GM12801 (cell line): Measurements from ENCODE around the gene RGS6.

Experiments used
- TF ChIP-seq, protein P1 (sequence below): IDR thresholded peaks from one replicate; pipeline ENCODE4 v1.5.1; 2011; ENCODE audit warnings: control low read depth; ENCODE audit not compliant: insufficient read length; ENCODE audit errors: extremely low read depth

Gene RGS6

DNA sequence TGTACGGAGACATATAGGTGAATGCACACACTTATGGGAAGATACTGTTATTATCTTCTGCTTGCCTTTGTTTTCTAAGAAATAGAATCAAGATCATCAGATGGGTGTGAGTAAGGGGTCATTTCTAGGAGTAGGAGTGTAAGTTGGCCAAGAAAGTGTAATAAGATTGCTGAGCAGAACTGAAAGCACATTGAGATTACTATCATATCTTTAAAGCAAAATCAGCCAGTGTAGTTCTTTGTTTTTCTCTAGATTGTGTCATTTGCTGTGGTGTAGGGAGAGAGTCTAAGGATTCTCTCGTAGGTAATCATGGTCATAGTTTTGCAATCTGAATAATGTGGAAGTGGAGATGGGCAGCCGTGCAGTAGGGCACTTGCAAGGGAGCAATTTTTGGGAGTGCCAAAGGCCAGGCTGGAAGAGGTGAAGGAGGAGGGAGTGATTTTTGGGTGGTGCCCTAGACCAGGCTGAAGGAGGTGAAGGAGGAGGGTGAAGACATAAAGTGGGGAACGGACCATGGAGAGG, 131.6 kb downstream of the RGS6 start:
- TF ChIP-seq, protein P1, sequence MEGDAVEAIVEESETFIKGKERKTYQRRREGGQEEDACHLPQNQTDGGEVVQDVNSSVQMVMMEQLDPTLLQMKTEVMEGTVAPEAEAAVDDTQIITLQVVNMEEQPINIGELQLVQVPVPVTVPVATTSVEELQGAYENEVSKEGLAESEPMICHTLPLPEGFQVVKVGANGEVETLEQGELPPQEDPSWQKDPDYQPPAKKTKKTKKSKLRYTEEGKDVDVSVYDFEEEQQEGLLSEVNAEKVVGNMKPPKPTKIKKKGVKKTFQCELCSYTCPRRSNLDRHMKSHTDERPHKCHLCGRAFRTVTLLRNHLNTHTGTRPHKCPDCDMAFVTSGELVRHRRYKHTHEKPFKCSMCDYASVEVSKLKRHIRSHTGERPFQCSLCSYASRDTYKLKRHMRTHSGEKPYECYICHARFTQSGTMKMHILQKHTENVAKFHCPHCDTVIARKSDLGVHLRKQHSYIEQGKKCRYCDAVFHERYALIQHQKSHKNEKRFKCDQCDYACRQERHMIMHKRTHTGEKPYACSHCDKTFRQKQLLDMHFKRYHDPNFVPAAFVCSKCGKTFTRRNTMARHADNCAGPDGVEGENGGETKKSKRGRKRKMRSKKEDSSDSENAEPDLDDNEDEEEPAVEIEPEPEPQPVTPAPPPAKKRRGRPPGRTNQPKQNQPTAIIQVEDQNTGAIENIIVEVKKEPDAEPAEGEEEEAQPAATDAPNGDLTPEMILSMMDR: no peak

DNA sequence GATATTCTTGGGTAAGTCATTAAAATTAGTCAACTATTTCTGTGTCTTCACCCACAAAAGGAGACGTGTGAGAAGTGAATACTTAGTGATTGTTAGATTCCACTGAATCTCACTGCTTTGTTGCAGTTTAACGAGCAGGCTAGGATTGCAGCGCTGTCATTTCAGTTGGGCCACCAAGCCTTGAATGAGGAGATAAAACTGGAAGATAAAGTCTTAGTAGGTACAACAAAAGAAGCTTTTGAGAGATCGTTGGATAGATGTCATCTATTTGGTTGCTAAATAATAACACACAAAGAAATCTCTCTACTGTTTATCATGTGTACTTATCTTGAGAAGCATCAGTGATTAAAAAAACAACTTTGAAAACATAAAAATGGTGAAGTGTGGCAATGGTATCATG, 132.3 kb downstream of the RGS6 start:
- TF ChIP-seq, protein P1: no peak

DNA sequence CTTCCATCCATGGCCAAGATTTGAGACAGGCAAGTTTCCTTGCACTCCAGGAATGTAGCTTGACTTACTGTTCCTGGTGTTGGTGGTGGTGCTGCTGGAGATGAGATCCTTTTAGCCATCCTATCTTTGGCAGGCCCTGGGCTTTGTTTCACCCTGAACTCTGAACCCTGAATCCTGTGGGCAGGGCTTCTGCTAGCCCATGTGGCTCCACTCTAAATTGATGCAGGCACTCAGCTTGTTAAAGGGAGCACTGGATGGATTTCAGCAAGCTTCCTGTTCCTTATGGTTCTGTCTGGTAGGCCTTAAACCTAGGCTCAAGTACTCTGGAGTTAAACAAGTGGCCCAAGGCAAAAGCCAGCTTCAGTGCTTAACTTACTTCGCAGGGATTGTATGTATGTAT, 138.2 kb downstream of the RGS6 start:
- TF ChIP-seq, protein P1: no peak

DNA sequence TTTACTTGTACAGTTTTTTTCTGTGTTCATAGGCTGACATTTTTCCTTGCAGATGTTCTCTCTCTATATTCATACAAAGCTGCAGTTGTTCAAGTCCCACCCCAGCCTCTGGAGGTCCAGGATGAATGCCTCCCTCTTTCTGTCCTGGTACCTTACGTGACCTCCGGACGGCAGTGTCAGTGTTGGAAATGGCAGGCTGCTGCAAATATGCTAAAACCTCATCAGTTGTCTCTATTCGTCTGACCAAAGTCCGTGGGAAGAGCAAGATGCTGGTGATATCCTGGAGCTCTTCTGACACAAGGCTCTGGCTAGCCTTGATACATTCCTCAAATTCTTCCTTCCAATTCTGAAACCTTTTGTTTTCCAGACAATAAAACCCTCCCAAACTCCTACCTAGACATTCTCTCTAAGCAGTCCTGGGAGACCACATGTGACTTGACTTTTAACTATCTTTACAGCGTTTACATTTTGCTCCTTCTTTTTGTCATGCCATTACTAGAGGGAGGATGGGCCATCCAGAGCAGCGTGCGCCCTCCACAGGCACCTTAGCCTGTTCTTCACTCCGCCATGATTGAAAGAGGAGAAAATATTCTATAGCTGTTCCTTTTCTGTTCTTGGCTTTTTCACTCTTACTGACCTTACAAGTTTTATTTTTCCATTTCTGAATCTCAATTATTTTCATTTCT, 143.6 kb downstream of the RGS6 start:
- TF ChIP-seq, protein P1: no peak

DNA sequence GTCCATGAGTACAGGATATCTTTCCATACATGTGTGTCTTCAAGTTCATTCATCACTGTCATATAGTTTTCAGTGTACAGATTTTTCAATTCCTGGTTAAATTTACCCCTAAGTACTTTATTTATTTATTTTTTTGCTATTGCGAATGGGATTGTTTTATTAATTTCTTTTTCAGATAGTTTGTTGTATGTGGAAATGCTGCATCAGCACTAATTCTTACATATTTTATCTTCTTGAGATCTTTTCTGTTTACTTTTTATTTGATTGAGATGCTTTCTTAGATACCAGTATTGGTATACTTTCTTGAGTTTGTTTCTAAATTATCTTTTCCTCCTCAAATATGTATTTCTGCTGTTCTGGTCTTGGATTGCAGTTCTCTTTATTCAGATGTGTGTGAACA, 148.9 kb downstream of the RGS6 start:
- TF ChIP-seq, protein P1: no peak

DNA sequence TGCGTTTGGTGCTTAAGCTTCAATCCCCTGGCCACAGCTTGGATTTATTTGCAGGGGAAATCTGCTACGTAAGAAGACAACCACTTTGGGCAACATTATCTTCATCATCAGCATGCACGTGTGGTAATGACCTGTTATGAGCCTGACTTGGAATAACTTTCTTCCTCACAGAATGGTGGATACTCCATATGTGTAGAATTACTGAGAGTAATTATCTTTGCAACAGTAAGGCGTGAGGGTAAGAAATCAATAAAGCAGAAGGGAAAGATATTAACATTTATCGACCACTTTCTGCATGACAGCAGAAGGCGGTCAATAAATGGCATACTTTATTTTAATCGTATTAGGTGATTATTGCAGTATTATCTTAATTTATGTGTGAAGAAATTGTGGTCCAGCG, 152.7 kb downstream of the RGS6 start:
- TF ChIP-seq, protein P1: no peak

DNA sequence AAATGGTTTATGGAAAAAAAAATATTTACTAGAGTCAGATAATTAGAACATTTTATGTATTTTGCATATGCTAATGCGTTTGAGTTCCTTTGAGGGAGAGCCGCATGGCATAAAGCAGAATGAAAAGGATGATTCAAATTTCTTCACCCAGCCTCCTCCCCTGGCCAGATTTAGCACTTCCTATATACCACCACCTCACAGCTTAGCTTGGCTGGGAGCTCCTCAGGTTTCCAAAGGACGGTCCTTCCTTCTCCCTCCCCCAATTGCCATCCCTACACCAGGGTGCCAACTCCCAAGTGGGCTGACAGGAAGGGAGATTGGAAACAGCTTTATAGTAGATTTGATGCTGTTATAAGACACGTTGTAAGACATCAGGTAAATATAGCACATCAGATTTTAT, 157.4 kb downstream of the RGS6 start:
- TF ChIP-seq, protein P1: no peak
